Subcutaneous abdominal adipose tissue (tissue), 5 donors: ENCODE data around the gene SCAP.

Experiments used
- H3K27ac ChIP-seq: one replicate; pipeline ENCODE4 v1.7.0; 2013; ENCODE audit warnings: low read depth, mild to moderate bottlenecking, inconsistent platforms, low read length, moderate library complexity
- H3K27me3 ChIP-seq, 5 donors: one replicate each; pipeline ENCODE4 v1.7.0; 2013; ENCODE audit warnings: low read length in 5 of 5, inconsistent platforms in 1 of 5; ENCODE audit not compliant: control insufficient read depth in 5 of 5, insufficient read depth in 4 of 5
- H3K36me3 ChIP-seq, 5 donors: one replicate each; pipeline ENCODE4 v1.7.0; 2013; ENCODE audit warnings: low read length in 5 of 5; ENCODE audit not compliant: control insufficient read depth in 5 of 5, insufficient read depth in 5 of 5
- H3K4me1 ChIP-seq, 5 donors: one replicate each; pipeline ENCODE4 v1.7.0; 2013; ENCODE audit warnings: low read length in 5 of 5, mild to moderate bottlenecking in 3 of 5, moderate library complexity in 1 of 5; ENCODE audit not compliant: control insufficient read depth in 5 of 5, insufficient read depth in 5 of 5
- H3K4me3 ChIP-seq, 5 donors: one replicate each; pipeline ENCODE4 v1.7.0; 2013; ENCODE audit warnings: low read length in 5 of 5, low read depth in 1 of 5
- H3K9ac ChIP-seq, 5 donors: one replicate each; pipeline ENCODE4 v1.7.0; 2013; ENCODE audit warnings: low read length in 5 of 5, mild to moderate bottlenecking in 4 of 5, moderate library complexity in 3 of 5
- H3K9me3 ChIP-seq, 5 donors: one replicate each; pipeline ENCODE4 v1.7.0; 2013; ENCODE audit warnings: low read length in 5 of 5; ENCODE audit not compliant: control insufficient read depth in 5 of 5
- donor health status: healthy.
- donor health status: healthy.
- donor health status: healthy.
- donor health status: healthy.
- donor health status: healthy.

Gene SCAP

GRCh38 chr3:47411696-47412452 lies 63.9 kb downstream of the SCAP start:
- H3K27ac ChIP-seq: no peak overlapping the region
- H3K4me3 ChIP-seq: no peak overlapping the region
- H3K36me3 ChIP-seq: peaks cover 0 to 96% (median 89%) of the 10 kb centered on the region in 5 donors
- no peaks in the 10 kb centered on the region for H3K27me3 ChIP-seq
- peaks cover 2 to 29% (median 11%) of the 10 kb centered on the region in 5 donors for H3K4me1 ChIP-seq
- no peak overlapping the region for H3K9ac ChIP-seq
- H3K9me3 ChIP-seq: no peaks in the 10 kb centered on the region

GRCh38 chr3:47410801-47411646 lies 64.7 kb downstream of the SCAP start:
- H3K27ac ChIP-seq: no peak overlapping the region
- H3K27me3 ChIP-seq: no peaks in the 10 kb centered on the region
- no peak overlapping the region for H3K9ac ChIP-seq
- H3K9me3 ChIP-seq: no peaks in the 10 kb centered on the region
- H3K4me3 ChIP-seq: no peak overlapping the region
- peaks cover 2 to 38% (median 14%) of the 10 kb centered on the region in 5 donors for H3K4me1 ChIP-seq
- H3K36me3 ChIP-seq: peaks cover 0 to 98% (median 92%) of the 10 kb centered on the region in 5 donors

- no peaks in the 10 kb centered on the region for H3K9me3 ChIP-seq
- no peak overlapping the region for H3K27ac ChIP-seq
- peaks cover 0 to 98% (median 86%) of the 10 kb centered on the region in 5 donors for H3K36me3 ChIP-seq
- H3K9ac ChIP-seq: no peak overlapping the region
- H3K4me3 ChIP-seq: no peak overlapping the region
- no peaks in the 10 kb centered on the region for H3K27me3 ChIP-seq
- H3K4me1 ChIP-seq: peaks cover 3 to 44% (median 20%) of the 10 kb centered on the region in 5 donors
Measured at GRCh38 chr3:47410417-47410720, 65.4 kb downstream of the SCAP start.

- Histone ChIP-seq H3K4me1 (peaks cover 6 to 47% (median 25%) of the 10 kb centered on the region in 5 donors), H3K36me3 (peaks cover 0 to 93% (median 83%) of the 10 kb centered on the region in 5 donors), H3K9me3 (no peaks in the 10 kb centered on the region), H3K27ac (no peak overlapping the region), H3K9ac (no peak overlapping the region), H3K4me3 (no peak overlapping the region), H3K27me3 (no peaks in the 10 kb centered on the region)
Measured at GRCh38 chr3:47409688-47410416, 65.9 kb downstream of the SCAP start.

GRCh38 chr3:47409284-47409683 lies 66.5 kb downstream of the SCAP start:
- Histone ChIP-seq H3K36me3 (peaks cover 0 to 92% (median 78%) of the 10 kb centered on the region in 5 donors), H3K27ac (no peak overlapping the region), H3K9ac (no peak overlapping the region), H3K9me3 (no peaks in the 10 kb centered on the region), H3K4me3 (no peak overlapping the region), H3K27me3 (no peaks in the 10 kb centered on the region), H3K4me1 (peaks cover 6 to 47% (median 31%) of the 10 kb centered on the region in 5 donors)

GRCh38 chr3:47408839-47409229 lies 66.9 kb downstream of the SCAP start:
- H3K4me1 ChIP-seq: peaks cover 6 to 47% (median 31%) of the 10 kb centered on the region in 5 donors
- no peak overlapping the region for H3K9ac ChIP-seq
- H3K36me3 ChIP-seq: peaks cover 0 to 87% (median 73%) of the 10 kb centered on the region in 5 donors
- no peak overlapping the region for H3K27ac ChIP-seq
- H3K27me3 ChIP-seq: no peaks in the 10 kb centered on the region
- no peaks in the 10 kb centered on the region for H3K9me3 ChIP-seq
- no peak overlapping the region for H3K4me3 ChIP-seq

- Histone ChIP-seq H3K36me3 (peaks cover 0 to 81% (median 68%) of the 10 kb centered on the region in 5 donors), H3K27ac (no peak overlapping the region), H3K4me1 (peaks cover 6 to 47% (median 31%) of the 10 kb centered on the region in 5 donors), H3K9ac (no peak overlapping the region), H3K27me3 (no peaks in the 10 kb centered on the region), H3K4me3 (no peak overlapping the region), H3K9me3 (no peaks in the 10 kb centered on the region)
Measured at GRCh38 chr3:47407896-47408838, 67.6 kb downstream of the SCAP start.

- H3K27me3 ChIP-seq: no peaks in the 10 kb centered on the region
- no peak overlapping the region for H3K27ac ChIP-seq
- no peak overlapping the region for H3K9ac ChIP-seq
- peaks cover 6 to 47% (median 31%) of the 10 kb centered on the region in 5 donors for H3K4me1 ChIP-seq
- H3K36me3 ChIP-seq: peaks cover 0 to 71% (median 60%) of the 10 kb centered on the region in 5 donors
- H3K9me3 ChIP-seq: no peaks in the 10 kb centered on the region
- no peak overlapping the region for H3K4me3 ChIP-seq
Measured at GRCh38 chr3:47407237-47407636, 68.5 kb downstream of the SCAP start.

GRCh38 chr3:47406762-47407149 lies 69.0 kb downstream of the SCAP start:
- H3K4me1 ChIP-seq: peaks cover 6 to 47% (median 31%) of the 10 kb centered on the region in 5 donors
- no peak overlapping the region for H3K27ac ChIP-seq
- H3K27me3 ChIP-seq: no peaks in the 10 kb centered on the region
- H3K9ac ChIP-seq: no peak overlapping the region
- H3K4me3 ChIP-seq: no peak overlapping the region
- H3K9me3 ChIP-seq: no peaks in the 10 kb centered on the region
- peaks cover 0 to 69% (median 55%) of the 10 kb centered on the region in 5 donors for H3K36me3 ChIP-seq
